Measurements from ENCODE around the gene MCM7.

Gene MCM7

DNA sequence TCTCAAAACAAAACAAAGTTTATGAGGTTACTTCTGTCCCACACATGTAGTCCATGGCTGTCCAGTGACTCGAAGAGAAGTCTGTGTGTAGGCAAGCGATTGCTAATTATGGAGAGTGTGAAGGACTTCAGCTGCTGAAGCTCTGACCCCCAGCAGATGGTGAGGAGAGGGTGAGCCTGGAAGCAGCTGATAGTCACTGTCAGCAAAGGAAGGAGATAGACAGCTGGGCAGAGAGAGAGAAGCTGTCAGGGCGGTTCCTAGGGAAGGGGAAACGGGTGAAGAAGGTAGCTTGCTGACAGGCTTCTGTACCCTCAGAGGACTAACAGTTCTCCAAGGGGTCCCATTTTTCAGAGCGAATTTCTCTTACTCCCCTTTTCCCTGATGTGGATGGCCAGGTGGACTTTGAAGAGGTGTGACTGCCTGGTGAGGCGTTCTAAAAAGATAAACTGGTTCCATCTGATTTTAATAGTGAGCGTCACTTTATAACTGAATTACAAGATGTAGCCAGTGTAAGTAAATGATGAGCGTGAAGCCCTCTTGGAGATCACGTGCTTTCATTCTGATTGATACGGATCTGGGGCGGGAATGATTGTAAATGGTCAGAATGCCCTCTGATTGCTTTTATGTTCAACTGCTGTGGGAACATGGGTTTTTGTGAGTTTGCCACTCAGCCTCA, 39.5 kb downstream of the MCM7 start:
- Histone ChIP-seq H3K27ac (ENCODE audit: low read depth, low read length) (no peak overlapping the region), H3K36me3 (ENCODE audit: insufficient read depth, low read length) (peaks cover 55% of the 10 kb centered on the region), H3K9me3 (ENCODE audit: low read length) (no peaks in the 10 kb centered on the region), H3K4me3 (ENCODE audit: low read depth in 1 of 2, low read length in 2 of 2) (no peak overlapping the region), H3K9ac (ENCODE audit: low read length) (no peak overlapping the region), H3K4me1 (ENCODE audit: insufficient read depth, low read length) (peaks cover 15% of the 10 kb centered on the region), H3K27me3 (ENCODE audit: control insufficient read depth in 1 of 2, insufficient read depth in 2 of 2, low read length in 2 of 2) (no peaks in the 10 kb centered on the region)

- Histone ChIP-seq H3K9ac (ENCODE audit: low read length) (no peak overlapping the region), H3K4me1 (ENCODE audit: insufficient read depth, low read length) (no peaks in the 10 kb centered on the region), H3K36me3 (ENCODE audit: insufficient read depth, low read length) (peaks cover 50% of the 10 kb centered on the region), H3K4me3 (ENCODE audit: low read depth in 1 of 2, low read length in 2 of 2) (no peak overlapping the region), H3K27me3 (ENCODE audit: control insufficient read depth in 1 of 2, insufficient read depth in 2 of 2, low read length in 2 of 2) (no peaks in the 10 kb centered on the region), H3K9me3 (ENCODE audit: low read length) (no peaks in the 10 kb centered on the region), H3K27ac (ENCODE audit: low read depth, low read length) (no peak overlapping the region)
Measured at GRCh38 chr7:100059251-100059739, 41.9 kb downstream of the MCM7 start.

DNA sequence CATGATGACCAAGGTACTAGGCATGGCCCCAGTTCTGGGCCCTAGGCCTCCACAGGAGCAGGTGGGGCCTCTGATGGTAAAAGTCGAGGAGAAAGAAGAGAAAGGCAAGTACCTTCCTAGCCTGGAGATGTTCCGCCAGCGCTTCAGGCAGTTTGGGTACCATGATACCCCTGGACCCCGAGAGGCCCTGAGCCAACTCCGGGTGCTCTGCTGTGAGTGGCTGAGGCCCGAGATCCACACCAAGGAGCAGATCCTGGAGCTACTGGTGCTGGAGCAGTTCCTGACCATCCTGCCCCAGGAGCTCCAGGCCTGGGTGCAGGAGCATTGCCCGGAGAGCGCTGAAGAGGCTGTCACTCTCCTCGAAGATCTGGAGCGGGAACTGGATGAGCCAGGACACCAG, 44.2 kb downstream of the MCM7 start:
- Histone ChIP-seq H3K4me3 (ENCODE audit: low read depth in 1 of 2, low read length in 2 of 2) (no peak overlapping the region), H3K27ac (ENCODE audit: low read depth, low read length) (no peak overlapping the region), H3K4me1 (ENCODE audit: insufficient read depth, low read length) (no peaks in the 10 kb centered on the region), H3K9ac (ENCODE audit: low read length) (no peak overlapping the region), H3K9me3 (ENCODE audit: low read length) (no peaks in the 10 kb centered on the region), H3K36me3 (ENCODE audit: insufficient read depth, low read length) (peaks cover 40% of the 10 kb centered on the region), H3K27me3 (ENCODE audit: control insufficient read depth in 1 of 2, insufficient read depth in 2 of 2, low read length in 2 of 2) (no peaks in the 10 kb centered on the region)

DNA sequence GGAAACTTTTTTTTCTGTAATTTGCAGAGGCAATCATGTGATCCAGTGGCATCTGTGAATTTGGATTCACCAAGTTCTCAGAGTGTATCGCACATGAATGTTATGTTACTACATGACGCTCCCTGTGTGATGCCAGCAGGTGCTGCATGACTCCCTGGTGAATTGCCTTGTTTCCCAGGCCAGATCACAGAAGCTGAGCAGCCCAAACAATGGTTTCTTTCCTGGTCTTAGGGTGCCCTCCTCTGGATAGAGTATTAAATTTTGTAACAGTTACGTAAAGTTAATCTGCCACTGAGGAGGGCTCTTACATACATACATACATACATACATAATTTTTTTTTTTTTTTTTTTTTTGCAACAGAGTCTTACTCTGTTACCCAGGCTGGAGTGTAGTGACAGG, 48.0 kb downstream of the MCM7 start:
- peaks cover 12% of the 10 kb centered on the region for H3K4me1 ChIP-seq (ENCODE audit: insufficient read depth, low read length)
- H3K27ac ChIP-seq (ENCODE audit: low read depth, low read length): no peak overlapping the region
- no peak overlapping the region for H3K9ac ChIP-seq (ENCODE audit: low read length)
- H3K36me3 ChIP-seq (ENCODE audit: insufficient read depth, low read length): peaks cover 16% of the 10 kb centered on the region
- no peaks in the 10 kb centered on the region for H3K9me3 ChIP-seq (ENCODE audit: low read length)
- H3K4me3 ChIP-seq (ENCODE audit: low read depth in 1 of 2, low read length in 2 of 2): no peak overlapping the region
- H3K27me3 ChIP-seq (ENCODE audit: control insufficient read depth in 1 of 2, insufficient read depth in 2 of 2, low read length in 2 of 2): no peaks in the 10 kb centered on the region

DNA sequence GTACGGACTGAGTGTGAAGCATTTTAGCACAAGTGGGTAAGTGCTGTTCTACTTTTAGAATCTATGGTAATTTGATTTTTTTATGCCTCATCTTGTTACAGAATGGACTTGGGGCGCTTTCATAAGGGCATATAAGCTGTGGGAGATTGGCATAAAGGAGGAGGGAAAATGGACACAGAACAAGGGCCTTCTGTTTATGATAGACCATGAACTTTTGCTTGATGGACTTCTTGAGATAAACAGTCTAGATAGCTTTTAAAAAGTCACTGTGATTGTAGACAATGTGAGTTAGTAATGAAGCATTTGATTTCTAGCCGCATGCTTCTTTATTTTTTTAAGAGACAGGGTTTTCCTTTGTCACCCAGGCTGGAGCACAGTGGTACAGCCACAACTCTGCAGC, 49.6 kb downstream of the MCM7 start:
- Histone ChIP-seq H3K27ac (ENCODE audit: low read depth, low read length) (no peak overlapping the region), H3K27me3 (ENCODE audit: control insufficient read depth in 1 of 2, insufficient read depth in 2 of 2, low read length in 2 of 2) (no peaks in the 10 kb centered on the region), H3K9me3 (ENCODE audit: low read length) (no peaks in the 10 kb centered on the region), H3K36me3 (ENCODE audit: insufficient read depth, low read length) (no peaks in the 10 kb centered on the region), H3K9ac (ENCODE audit: low read length) (no peak overlapping the region), H3K4me1 (ENCODE audit: insufficient read depth, low read length) (peaks cover 12% of the 10 kb centered on the region), H3K4me3 (ENCODE audit: low read depth in 1 of 2, low read length in 2 of 2) (no peak overlapping the region)

GRCh38 chr7:100049441-100050291, 51.5 kb downstream of the MCM7 start, which contains the start of gene ZSCAN21:
Gene ZSCAN21 (plus strand): TSS chr7:100049774. CDS start chr7:100057007, 7,233 bp downstream.
- Histone ChIP-seq H3K27me3 (ENCODE audit: control insufficient read depth in 1 of 2, insufficient read depth in 2 of 2, low read length in 2 of 2) (no peaks in the 10 kb centered on the region), H3K9ac (ENCODE audit: low read length) (peak within 1 kb of the TSS; percentile 98), H3K4me3 (ENCODE audit: low read depth in 1 of 2, low read length in 2 of 2) (peak within 1 kb of the TSS; percentile 61 to 97), H3K27ac (ENCODE audit: low read depth, low read length) (peak within 1 kb of the TSS; percentile 98), H3K9me3 (ENCODE audit: low read length) (no peaks in the 10 kb centered on the region), H3K36me3 (ENCODE audit: insufficient read depth, low read length) (no peaks in the 10 kb centered on the region), H3K4me1 (ENCODE audit: insufficient read depth, low read length) (peaks cover 12% of the 10 kb centered on the region)

DNA sequence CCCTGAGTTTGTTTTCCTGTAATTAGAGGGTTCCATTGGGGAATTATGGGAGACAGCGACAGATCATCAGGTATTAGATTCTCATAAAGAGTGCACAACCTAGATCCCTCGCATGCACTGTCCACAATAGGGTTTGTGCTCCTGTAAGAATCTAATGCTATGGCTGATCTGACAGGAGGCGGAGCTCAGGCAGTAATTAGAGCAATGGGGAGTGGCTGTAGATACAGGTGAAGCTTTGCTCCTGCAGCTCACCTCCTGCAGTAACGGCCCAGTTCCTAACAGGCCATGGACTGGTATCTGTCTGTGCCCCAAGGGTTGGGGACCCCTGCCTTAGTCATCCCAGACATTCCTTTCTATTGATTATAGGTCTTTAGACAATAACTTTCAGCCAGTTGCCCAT, 52.5 kb downstream of the MCM7 start:
- Histone ChIP-seq H3K4me1 (ENCODE audit: insufficient read depth, low read length) (peaks cover 12% of the 10 kb centered on the region), H3K27ac (ENCODE audit: low read depth, low read length) (no peak overlapping the region), H3K9ac (ENCODE audit: low read length) (no peak overlapping the region), H3K4me3 (ENCODE audit: low read depth in 1 of 2, low read length in 2 of 2) (peak overlapping the region in 1 of 2 donors; percentile 97), H3K9me3 (ENCODE audit: low read length) (no peaks in the 10 kb centered on the region), H3K27me3 (ENCODE audit: control insufficient read depth in 1 of 2, insufficient read depth in 2 of 2, low read length in 2 of 2) (no peaks in the 10 kb centered on the region), H3K36me3 (ENCODE audit: insufficient read depth, low read length) (no peaks in the 10 kb centered on the region)

DNA sequence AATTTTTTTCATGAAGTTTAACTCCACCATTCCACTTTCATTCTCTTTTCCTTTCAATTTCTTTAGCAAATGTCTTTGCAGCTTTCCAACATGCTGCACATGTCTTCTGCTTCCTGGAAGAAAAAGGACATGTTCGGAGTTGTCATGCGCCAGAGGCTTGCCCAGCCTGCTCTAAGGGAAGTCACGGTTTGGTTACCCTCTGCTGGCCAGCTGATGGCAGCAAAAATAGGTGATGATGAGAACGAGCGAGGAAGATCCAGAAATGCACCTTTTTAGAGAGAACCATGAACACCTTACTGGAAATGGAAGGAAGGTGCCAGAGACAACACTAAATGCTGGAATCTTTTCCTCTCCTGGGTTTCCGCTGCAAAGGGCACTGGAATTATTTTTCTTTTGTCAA, 56.5 kb downstream of the MCM7 start:
- Histone ChIP-seq H3K36me3 (ENCODE audit: insufficient read depth, low read length) (no peaks in the 10 kb centered on the region), H3K9me3 (ENCODE audit: low read length) (no peaks in the 10 kb centered on the region), H3K4me3 (ENCODE audit: low read depth in 1 of 2, low read length in 2 of 2) (no peak overlapping the region), H3K27me3 (ENCODE audit: control insufficient read depth in 1 of 2, insufficient read depth in 2 of 2, low read length in 2 of 2) (no peaks in the 10 kb centered on the region), H3K4me1 (ENCODE audit: insufficient read depth, low read length) (peaks cover 4% of the 10 kb centered on the region), H3K27ac (ENCODE audit: low read depth, low read length) (no peak overlapping the region), H3K9ac (ENCODE audit: low read length) (no peak overlapping the region)

Data from muscle layer of colon (tissue), 2 donors.